SH-SY5Y (cell line): ENCODE results near the gene IMPG1.

Experiments
- GATA2 ChIP-seq: IDR thresholded peaks from 2 replicates; pipeline ENCODE4 v1.6.1; 2011; ENCODE audit warnings: mild to moderate bottlenecking, low read depth, low read length
- GATA3 ChIP-seq: IDR thresholded peaks from 2 replicates; pipeline ENCODE4 v1.6.1; 2011; ENCODE audit warnings: low read depth, mild to moderate bottlenecking, low read length, moderate library complexity

IMPG1 gene

GRCh38 chr6:75892384-75892783 lies 180.1 kb downstream of the IMPG1 start:
- TF ChIP-seq GATA2 (no peak), GATA3 (no peak)

- no peak for TF ChIP-seq GATA2
- no peak for TF ChIP-seq GATA3
Measured at GRCh38 chr6:75884822-75885221, 187.6 kb downstream of the IMPG1 start.

GRCh38 chr6:75882734-75883133 lies 189.7 kb downstream of the IMPG1 start:
- TF ChIP-seq GATA3 (no peak), GATA2 (no peak)

- no peak for TF ChIP-seq GATA2
Measured at GRCh38 chr6:75880305-75880704, 192.2 kb downstream of the IMPG1 start.

GRCh38 chr6:75876152-75876551 lies 196.3 kb downstream of the IMPG1 start:
- TF ChIP-seq GATA2 (no peak), GATA3 (no peak)

GRCh38 chr6:75874224-75874623 lies 198.2 kb downstream of the IMPG1 start:
- TF ChIP-seq GATA3 = no peak
- no peak for TF ChIP-seq GATA2
